ENCODE results near the gene NDST1.

DNA sequence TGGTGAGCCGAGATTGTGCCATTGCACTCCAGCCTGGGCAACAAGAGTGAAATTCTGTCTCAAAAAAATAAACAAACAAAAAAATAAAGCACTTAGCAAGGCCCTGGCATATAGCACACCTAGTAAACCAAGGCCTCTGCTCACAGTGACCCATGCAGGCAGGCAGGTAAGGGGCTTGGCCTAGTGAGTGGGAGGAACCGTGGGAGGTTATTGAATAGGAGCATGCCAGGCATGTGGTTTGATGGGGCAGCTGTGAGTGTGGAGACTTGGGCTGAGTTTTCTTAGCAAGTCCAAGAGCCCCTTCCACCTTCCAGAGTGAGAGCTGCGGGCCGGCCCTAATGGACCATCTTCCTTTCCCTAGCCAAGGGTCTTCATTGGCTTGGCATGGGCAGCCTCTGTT lies 4.5 kb upstream of the NDST1 start:
- TF ChIP-seq, protein P1, sequence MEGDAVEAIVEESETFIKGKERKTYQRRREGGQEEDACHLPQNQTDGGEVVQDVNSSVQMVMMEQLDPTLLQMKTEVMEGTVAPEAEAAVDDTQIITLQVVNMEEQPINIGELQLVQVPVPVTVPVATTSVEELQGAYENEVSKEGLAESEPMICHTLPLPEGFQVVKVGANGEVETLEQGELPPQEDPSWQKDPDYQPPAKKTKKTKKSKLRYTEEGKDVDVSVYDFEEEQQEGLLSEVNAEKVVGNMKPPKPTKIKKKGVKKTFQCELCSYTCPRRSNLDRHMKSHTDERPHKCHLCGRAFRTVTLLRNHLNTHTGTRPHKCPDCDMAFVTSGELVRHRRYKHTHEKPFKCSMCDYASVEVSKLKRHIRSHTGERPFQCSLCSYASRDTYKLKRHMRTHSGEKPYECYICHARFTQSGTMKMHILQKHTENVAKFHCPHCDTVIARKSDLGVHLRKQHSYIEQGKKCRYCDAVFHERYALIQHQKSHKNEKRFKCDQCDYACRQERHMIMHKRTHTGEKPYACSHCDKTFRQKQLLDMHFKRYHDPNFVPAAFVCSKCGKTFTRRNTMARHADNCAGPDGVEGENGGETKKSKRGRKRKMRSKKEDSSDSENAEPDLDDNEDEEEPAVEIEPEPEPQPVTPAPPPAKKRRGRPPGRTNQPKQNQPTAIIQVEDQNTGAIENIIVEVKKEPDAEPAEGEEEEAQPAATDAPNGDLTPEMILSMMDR (conservative IDR thresholded peaks at IDR 0.05; ENCODE audit: low read depth, low read length): no peak
- TF ChIP-seq EZH2 (IDR thresholded peaks at IDR 0.05; ENCODE audit: low read length, unreplicated experiment): no peak
- no peak for TF ChIP-seq EZH2phosphoT487 (IDR thresholded peaks at IDR 0.05; ENCODE audit: borderline replicate concordance, low read length)
